ENCODE data around the gene EFS. TPM values are rescaled to one million over a fixed set of nuclear protein-coding genes. Genes with fewer than 3 reads are reported as not detected.

The EFS gene
- total RNA-seq, 1 experiment from 2014 or later: 0.36 TPM

GRCh38 chr14:23366426-23366921, 1.5 kb upstream of the EFS start:
- DNase-seq (no peak), ATAC-seq (no peak)
- intact Hi-C loops (cut with micrococcal nuclease): no loop called here
- TF ChIP-seq CTCF (conservative IDR thresholded peaks at IDR 0.05; ENCODE audit: low read depth, low read length) (no peak), EZH2phosphoT487 (IDR thresholded peaks at IDR 0.05; ENCODE audit: borderline replicate concordance, low read length) (no peak), EZH2 (IDR thresholded peaks at IDR 0.05; ENCODE audit: low read length, unreplicated experiment) (no peak)
- Histone ChIP-seq H3K4me3 (ENCODE audit: low read length) (no peak overlapping the region), H3K4me1 (ENCODE audit: insufficient read depth, low read length) (no peaks in the 10 kb centered on the region), H3K9ac (ENCODE audit: low read length) (no peak overlapping the region), H3K27ac (ENCODE audit: low read length) (no peak overlapping the region), H3K79me2 (ENCODE audit: low read length) (no peaks in the 10 kb centered on the region), H3F3A (ENCODE audit: low read length, unreplicated experiment) (no peaks in the 10 kb centered on the region), H3K27me3 (ENCODE audit: low read length) (peaks cover 32% of the 10 kb centered on the region), H3K4me2 (ENCODE audit: low read length) (no peak overlapping the region), H3K9me2 (replicated peaks; ENCODE audit: low read length) (no peaks in the 10 kb centered on the region), H2AFZ (ENCODE audit: low read length) (no peak overlapping the region), H4K20me1 (ENCODE audit: low read length) (no peaks in the 10 kb centered on the region), H3K9me3 (ENCODE audit: low read length) (no peaks in the 10 kb centered on the region), H3K36me3 (ENCODE audit: low read depth, low read length) (no peaks in the 10 kb centered on the region)
- ChIA-PET POLR2A (ENCODE audit: unreplicated experiment) (no interaction called here), CTCF (no interaction called here)
- no TSS peak for BruUV-seq (replicated peaks)

GRCh38 chr14:23365732-23366425, 907 bp upstream of the EFS start:
- Histone ChIP-seq H3K9ac (ENCODE audit: low read length) (no peak overlapping the region), H3K36me3 (ENCODE audit: low read depth, low read length) (no peaks in the 10 kb centered on the region), H2AFZ (ENCODE audit: low read length) (no peak overlapping the region), H3K79me2 (ENCODE audit: low read length) (no peaks in the 10 kb centered on the region), H3K4me2 (ENCODE audit: low read length) (no peak overlapping the region), H4K20me1 (ENCODE audit: low read length) (no peaks in the 10 kb centered on the region), H3K9me3 (ENCODE audit: low read length) (no peaks in the 10 kb centered on the region), H3K9me2 (replicated peaks; ENCODE audit: low read length) (no peaks in the 10 kb centered on the region), H3F3A (ENCODE audit: low read length, unreplicated experiment) (no peaks in the 10 kb centered on the region), H3K4me3 (ENCODE audit: low read length) (no peak overlapping the region), H3K4me1 (ENCODE audit: insufficient read depth, low read length) (no peaks in the 10 kb centered on the region), H3K27ac (ENCODE audit: low read length) (no peak overlapping the region), H3K27me3 (ENCODE audit: low read length) (peaks cover 26% of the 10 kb centered on the region)
- no TSS peak for BruUV-seq (replicated peaks)
- no peak for TF ChIP-seq EZH2phosphoT487 (IDR thresholded peaks at IDR 0.05; ENCODE audit: borderline replicate concordance, low read length)
- no peak for TF ChIP-seq CTCF (conservative IDR thresholded peaks at IDR 0.05; ENCODE audit: low read depth, low read length)
- TF ChIP-seq EZH2 (IDR thresholded peaks at IDR 0.05; ENCODE audit: low read length, unreplicated experiment): no peak
- ATAC-seq (no peak), DNase-seq (no peak)
- POLR2A ChIA-PET (ENCODE audit: unreplicated experiment): no interaction called here
- CTCF ChIA-PET: no interaction called here
- intact Hi-C loops (cut with micrococcal nuclease): no loop called here
